IgD-negative memory B cell (primary cell): ENCODE data around the gene LMBR1. TPM values are rescaled to one million over a fixed set of nuclear protein-coding genes. Genes with fewer than 3 reads are reported as not detected.
A peak's percentile ranks its signal among the peaks of the same experiment; 100 is the strongest.

Source experiments
- H3K27ac Mint-ChIP-seq, 3 donors: one replicate each; pipeline ENCODE4 v1.8.0; 2020 to 2022; ENCODE audit warnings: mild to moderate bottlenecking in 3 of 3, mixed read lengths in 3 of 3, moderate library complexity in 1 of 3
- H3K27me3 Mint-ChIP-seq: one replicate; pipeline ENCODE4 v1.8.0; 2021; ENCODE audit warnings: mixed read lengths
- H3K36me3 Mint-ChIP-seq: one replicate; pipeline ENCODE4 v1.8.0; 2020; ENCODE audit warnings: mild to moderate bottlenecking, mixed read lengths
- H3K4me1 Mint-ChIP-seq, 3 donors: one replicate each; pipeline ENCODE4 v1.8.0; 2020 to 2022; ENCODE audit warnings: mixed read lengths in 3 of 3, mild to moderate bottlenecking in 1 of 3
- H3K4me3 Mint-ChIP-seq, 4 donors: one replicate each; pipeline ENCODE4 v1.8.0; 2020 to 2022; ENCODE audit warnings: mild to moderate bottlenecking in 4 of 4, mixed read lengths in 4 of 4, moderate library complexity in 3 of 4
- H3K9me3 Mint-ChIP-seq, 3 donors: one replicate each; pipeline ENCODE4 v1.8.0; 2020 to 2021; ENCODE audit warnings: mixed read lengths in 3 of 3, mild to moderate bottlenecking in 1 of 3
- polyA plus RNA-seq: library from polyadenylated mRNA; unstranded; fragments of 300-500 nt; fragmentation: Illumina TruSeq; gene quantifications from one replicate; pipeline ENCODE4 v1.2.3, GENCODE V29; 2021

Gene LMBR1
- polyA plus RNA-seq, 1 donor from 2014 or later: 29.2 TPM

DNA sequence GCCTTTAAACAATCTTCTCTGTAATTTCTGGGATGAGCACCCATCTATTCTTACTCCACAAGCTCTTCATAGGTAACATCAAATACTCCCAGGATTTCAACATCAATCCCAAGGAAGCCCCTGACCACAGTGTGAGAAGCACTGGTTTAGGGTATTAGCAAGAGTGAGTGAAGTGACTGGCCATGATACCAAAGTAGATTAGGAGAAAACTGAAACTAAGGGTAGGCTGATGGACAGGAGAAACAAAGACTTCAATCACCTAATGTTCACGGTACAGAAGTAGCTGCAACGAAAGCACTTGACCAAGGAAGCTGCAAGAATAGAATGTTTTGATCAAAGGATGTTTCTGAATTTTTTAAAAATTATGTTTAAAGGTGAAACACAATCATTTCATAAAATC, 49.8 kb downstream of the LMBR1 start:
- H3K27me3 Mint-ChIP-seq: no peaks in the 10 kb centered on the region
- peaks cover 6% of the 10 kb centered on the region for H3K36me3 Mint-ChIP-seq
- H3K4me3 Mint-ChIP-seq: no peak overlapping the region

GRCh38 chr7:156842740-156843140, 50.2 kb downstream of the LMBR1 start:
- no peaks in the 10 kb centered on the region for H3K27me3 Mint-ChIP-seq
- H3K36me3 Mint-ChIP-seq: peaks cover 2% of the 10 kb centered on the region
- no peak overlapping the region for H3K27ac Mint-ChIP-seq
- peaks cover 11 to 21% (median 11%) of the 10 kb centered on the region in 3 donors for H3K4me1 Mint-ChIP-seq
- H3K9me3 Mint-ChIP-seq: peaks cover 0 to 2% (median 0%) of the 10 kb centered on the region in 3 donors
- H3K4me3 Mint-ChIP-seq: no peak overlapping the region

More for the DNA sequence above, 49.8 kb downstream of the LMBR1 start:
- Mint-ChIP-seq H3K9me3 (peaks cover 0 to 2% (median 0%) of the 10 kb centered on the region in 3 donors), H3K27ac (no peak overlapping the region), H3K4me1 (peaks cover 11 to 25% (median 12%) of the 10 kb centered on the region in 3 donors)

DNA sequence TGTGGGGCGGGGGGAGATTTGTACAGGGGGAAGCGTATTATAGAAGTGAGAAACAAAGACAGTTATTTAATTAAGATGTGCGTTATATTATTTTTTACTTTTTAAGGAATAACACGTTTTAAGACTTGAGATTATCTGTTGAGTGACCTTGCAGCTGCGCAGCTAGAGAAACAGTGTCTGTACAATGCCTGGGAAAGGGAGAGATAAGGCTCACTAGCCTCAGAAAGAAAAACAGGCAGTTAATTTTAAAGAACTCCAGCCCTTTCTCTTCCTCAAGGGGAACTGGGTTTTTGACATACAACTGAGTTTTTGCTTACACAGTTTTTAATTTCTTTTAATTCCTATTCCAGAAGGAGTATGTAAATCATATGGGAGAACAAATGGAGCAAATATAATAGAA, 50.7 kb downstream of the LMBR1 start:
- Mint-ChIP-seq H3K27me3 (no peaks in the 10 kb centered on the region), H3K4me3 (no peak overlapping the region), H3K9me3 (peaks cover 0 to 2% (median 0%) of the 10 kb centered on the region in 3 donors), H3K36me3 (peaks cover 2% of the 10 kb centered on the region), H3K27ac (no peak overlapping the region), H3K4me1 (peaks cover 9 to 20% (median 10%) of the 10 kb centered on the region in 3 donors)

- H3K36me3 Mint-ChIP-seq: peaks cover 2% of the 10 kb centered on the region
- H3K9me3 Mint-ChIP-seq: peaks cover 0 to 2% (median 0%) of the 10 kb centered on the region in 3 donors
- no peak overlapping the region for H3K4me3 Mint-ChIP-seq
- H3K27ac Mint-ChIP-seq: no peak overlapping the region
- H3K27me3 Mint-ChIP-seq: no peaks in the 10 kb centered on the region
- H3K4me1 Mint-ChIP-seq: peaks cover 5 to 17% (median 5%) of the 10 kb centered on the region in 3 donors
Measured at GRCh38 chr7:156841497-156841896, 51.5 kb downstream of the LMBR1 start.

- no peak overlapping the region for H3K4me3 Mint-ChIP-seq
- H3K27ac Mint-ChIP-seq: no peak overlapping the region
- H3K36me3 Mint-ChIP-seq: peaks cover 6% of the 10 kb centered on the region
- peaks cover 0 to 2% (median 0%) of the 10 kb centered on the region in 3 donors for H3K9me3 Mint-ChIP-seq
- no peaks in the 10 kb centered on the region for H3K27me3 Mint-ChIP-seq
- peaks cover 1 to 9% (median 2%) of the 10 kb centered on the region in 3 donors for H3K4me1 Mint-ChIP-seq
Measured at GRCh38 chr7:156840134-156840533, 52.8 kb downstream of the LMBR1 start.

GRCh38 chr7:156836443-156836842, 56.5 kb downstream of the LMBR1 start:
- Mint-ChIP-seq H3K27me3 (peaks cover 1% of the 10 kb centered on the region), H3K4me1 (peaks cover 13 to 19% (median 16%) of the 10 kb centered on the region in 3 donors), H3K27ac (peak overlapping the region in 1 of 3 donors; percentile 48), H3K36me3 (peaks cover 8% of the 10 kb centered on the region), H3K9me3 (peaks cover 0 to 2% (median 0%) of the 10 kb centered on the region in 3 donors), H3K4me3 (no peak overlapping the region)

DNA sequence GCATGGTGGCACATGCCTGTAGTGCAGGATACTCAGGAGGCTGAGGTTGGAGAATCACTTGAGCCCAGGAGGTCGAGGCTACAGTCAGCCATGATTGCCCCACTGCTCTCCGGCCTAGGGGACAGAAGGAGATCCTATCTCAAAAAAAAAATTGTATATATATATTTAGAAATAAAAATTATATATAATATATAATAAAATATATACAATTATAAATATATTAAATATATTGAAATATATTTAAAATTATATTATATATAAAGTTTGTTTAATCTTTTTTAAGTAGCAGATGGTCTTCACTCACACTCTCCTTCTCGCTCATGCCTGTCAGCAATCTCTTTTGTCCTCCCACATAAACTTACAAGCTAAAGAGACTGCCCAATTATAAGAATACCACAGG, 58.5 kb downstream of the LMBR1 start:
- Mint-ChIP-seq H3K27me3 (peaks cover 1% of the 10 kb centered on the region), H3K9me3 (peaks cover 0 to 2% (median 0%) of the 10 kb centered on the region in 3 donors), H3K36me3 (peaks cover 8% of the 10 kb centered on the region), H3K4me1 (peaks cover 14 to 31% (median 18%) of the 10 kb centered on the region in 3 donors), H3K4me3 (no peak overlapping the region), H3K27ac (no peak overlapping the region)

- Mint-ChIP-seq H3K36me3 (peaks cover 8% of the 10 kb centered on the region), H3K9me3 (no peaks in the 10 kb centered on the region), H3K27ac (peak overlapping the region in 1 of 3 donors; percentile 56), H3K27me3 (peaks cover 1% of the 10 kb centered on the region), H3K4me1 (peaks cover 14 to 38% (median 22%) of the 10 kb centered on the region in 3 donors), H3K4me3 (peak overlapping the region in 1 of 4 donors; percentile 30)
Measured at GRCh38 chr7:156833312-156833711, 59.7 kb downstream of the LMBR1 start.

- Mint-ChIP-seq H3K4me1 (peaks cover 14 to 38% (median 21%) of the 10 kb centered on the region in 3 donors), H3K9me3 (no peaks in the 10 kb centered on the region), H3K36me3 (peaks cover 8% of the 10 kb centered on the region), H3K27ac (peak overlapping the region; percentile 1 to 91 (median 67)), H3K4me3 (peak overlapping the region in 2 of 4 donors; percentile 14 to 49), H3K27me3 (peaks cover 1% of the 10 kb centered on the region)
Measured at GRCh38 chr7:156832195-156832877, 60.6 kb downstream of the LMBR1 start.

GRCh38 chr7:156829669-156830336, 63.2 kb downstream of the LMBR1 start:
- Mint-ChIP-seq H3K4me3 (peak overlapping the region in 2 of 4 donors; percentile 76 to 79), H3K27ac (peak overlapping the region in 2 of 3 donors; percentile 27 to 84), H3K36me3 (peaks cover 4% of the 10 kb centered on the region), H3K9me3 (no peaks in the 10 kb centered on the region), H3K27me3 (peaks cover 1% of the 10 kb centered on the region), H3K4me1 (peaks cover 14 to 38% (median 21%) of the 10 kb centered on the region in 3 donors)

- Mint-ChIP-seq H3K9me3 (no peaks in the 10 kb centered on the region), H3K27me3 (no peaks in the 10 kb centered on the region), H3K27ac (no peak overlapping the region), H3K4me3 (no peak overlapping the region), H3K36me3 (peaks cover 4% of the 10 kb centered on the region), H3K4me1 (peaks cover 12 to 30% (median 17%) of the 10 kb centered on the region in 3 donors)
Measured at GRCh38 chr7:156827587-156828203, 65.3 kb downstream of the LMBR1 start.

- Mint-ChIP-seq H3K36me3 (peaks cover 2% of the 10 kb centered on the region), H3K27me3 (no peaks in the 10 kb centered on the region), H3K9me3 (no peaks in the 10 kb centered on the region), H3K27ac (no peak overlapping the region), H3K4me1 (peaks cover 0 to under 1% (median 0%) of the 10 kb centered on the region in 3 donors), H3K4me3 (no peak overlapping the region)
Measured at GRCh38 chr7:156823435-156823834, 69.5 kb downstream of the LMBR1 start.

DNA sequence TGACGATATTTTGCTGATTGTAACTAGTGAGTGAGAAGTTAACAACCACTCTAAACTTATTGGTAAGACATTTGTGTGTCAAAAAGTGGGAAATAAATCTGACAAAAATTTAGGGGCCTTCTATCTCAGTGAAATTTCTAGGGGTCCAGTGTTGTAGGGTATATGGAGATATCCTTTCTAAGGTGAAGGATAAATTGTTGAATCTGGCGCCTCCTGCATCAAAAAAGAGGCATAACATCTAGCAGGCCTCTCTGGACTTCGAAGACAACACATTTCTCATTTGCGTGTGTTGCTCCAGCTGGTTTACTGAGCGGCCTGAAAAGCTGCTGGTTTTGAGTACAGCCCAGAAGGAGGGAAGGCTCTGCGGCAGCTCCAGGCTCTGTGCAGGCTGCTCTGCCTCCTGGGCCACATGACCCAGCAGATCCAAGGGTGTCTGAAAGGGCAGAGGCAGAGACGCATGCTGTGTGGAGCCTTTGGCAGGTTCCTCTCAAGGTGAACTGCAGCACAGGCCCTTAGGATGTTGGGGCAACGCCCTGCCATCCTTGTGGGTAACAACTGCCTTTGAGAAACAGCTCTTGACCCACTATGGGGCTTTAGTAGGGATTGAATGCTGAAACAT, 72.4 kb downstream of the LMBR1 start:
- H3K27ac Mint-ChIP-seq: no peak overlapping the region
- H3K36me3 Mint-ChIP-seq: peaks cover 2% of the 10 kb centered on the region
- no peaks in the 10 kb centered on the region for H3K9me3 Mint-ChIP-seq
- H3K27me3 Mint-ChIP-seq: no peaks in the 10 kb centered on the region
- H3K4me3 Mint-ChIP-seq: no peak overlapping the region
- H3K4me1 Mint-ChIP-seq: peaks cover 0 to 2% (median 0%) of the 10 kb centered on the region in 3 donors

DNA sequence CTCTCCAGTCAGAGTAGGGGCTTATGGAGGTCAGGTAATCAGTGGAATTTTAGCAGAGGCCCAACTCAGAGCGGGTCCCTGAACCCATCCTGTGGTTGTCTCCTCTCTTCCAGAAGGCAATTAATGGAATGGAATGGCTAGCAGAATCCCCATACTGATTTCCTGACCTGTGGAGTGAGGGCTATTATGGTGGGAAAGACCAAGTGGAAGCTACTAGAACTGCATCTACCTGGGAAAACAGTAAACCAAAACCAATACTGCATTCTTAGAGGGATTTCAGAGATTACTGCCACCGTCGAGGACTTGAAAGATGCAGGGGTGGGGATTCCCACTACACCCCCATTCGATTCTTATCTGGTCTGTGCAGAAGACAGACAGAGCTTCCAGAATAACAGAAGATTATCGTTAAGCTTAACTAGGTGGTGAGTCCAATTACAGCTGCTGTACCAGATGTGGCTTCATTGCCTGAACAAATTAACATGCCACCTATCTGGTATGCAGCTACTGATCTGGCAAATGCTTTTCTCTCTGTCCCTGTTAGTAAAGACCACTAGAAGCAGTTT, 73.2 kb downstream of the LMBR1 start:
- Mint-ChIP-seq H3K27ac (no peak overlapping the region), H3K9me3 (no peaks in the 10 kb centered on the region), H3K36me3 (peaks cover 2% of the 10 kb centered on the region), H3K4me1 (peaks cover 0 to 2% (median 0%) of the 10 kb centered on the region in 3 donors), H3K4me3 (no peak overlapping the region), H3K27me3 (no peaks in the 10 kb centered on the region)
